Measurements from ENCODE around the gene PDCD4.

DNA sequence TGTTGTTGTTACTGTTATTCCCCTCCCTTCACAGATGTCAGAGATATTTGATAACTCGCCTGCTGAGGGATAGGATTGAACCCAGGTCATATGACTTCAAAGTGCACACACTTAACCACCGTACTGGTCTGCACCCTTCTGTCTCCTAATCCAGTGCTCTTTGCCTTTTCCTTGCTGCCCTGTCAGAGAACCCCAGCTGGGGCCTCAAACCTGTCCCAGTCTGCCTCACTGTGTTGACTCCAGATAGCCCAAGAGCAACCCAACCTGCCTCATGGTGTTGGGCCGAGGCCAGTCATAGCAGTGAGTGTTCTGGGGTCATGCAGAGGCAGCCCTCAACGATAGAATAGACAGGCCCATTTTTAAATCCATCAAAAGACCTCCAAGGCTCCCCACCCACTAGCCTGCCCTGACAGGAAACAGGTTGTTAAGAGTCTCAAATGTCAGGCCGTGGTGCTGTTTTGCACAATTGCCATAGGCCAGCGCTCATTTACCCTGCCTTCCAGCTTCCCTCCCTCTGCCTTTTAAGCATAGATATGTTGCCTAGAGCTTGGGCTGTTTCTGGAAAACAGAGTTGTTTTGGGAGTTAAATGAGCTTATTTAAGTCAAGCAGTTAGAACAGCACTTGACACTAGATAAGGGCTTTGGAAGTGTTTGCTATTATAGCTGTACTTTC, 37.0 kb upstream of the PDCD4 start:
- TF ChIP-seq EP300 (IDR thresholded peaks at IDR 0.05; ENCODE audit: borderline replicate concordance in 1 of 2, low read depth in 2 of 2, low read length in 2 of 2) (no peak), POLR2A (IDR thresholded peaks at IDR 0.05; ENCODE audit: control extremely low read depth in 1 of 2, low read depth in 2 of 2, low read length in 2 of 2) (no peak), POLR2AphosphoS5 (IDR thresholded peaks at IDR 0.05; ENCODE audit: low read depth, low read length) (no peak), CBX5 (IDR thresholded peaks at IDR 0.05; ENCODE audit: low read depth, low read length) (no peak), SP1 (IDR thresholded peaks at IDR 0.05; ENCODE audit: low read depth, low read length) (no peak), EZH2 (IDR thresholded peaks at IDR 0.05; ENCODE audit: low read depth, low read length, severe bottlenecking) (no peak), JUND (IDR thresholded peaks at IDR 0.05; ENCODE audit: low read length) (no peak), RNF2 (IDR thresholded peaks at IDR 0.05; ENCODE audit: borderline replicate concordance, low read depth, low read length, missing control alignments, poor library complexity, severe bottlenecking) (no peak), NRF1 (IDR thresholded peaks at IDR 0.05; ENCODE audit: low read depth, low read length) (no peak)
- TF ChIP-seq, protein P1, sequence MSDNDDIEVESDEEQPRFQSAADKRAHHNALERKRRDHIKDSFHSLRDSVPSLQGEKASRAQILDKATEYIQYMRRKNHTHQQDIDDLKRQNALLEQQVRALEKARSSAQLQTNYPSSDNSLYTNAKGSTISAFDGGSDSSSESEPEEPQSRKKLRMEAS (IDR thresholded peaks at IDR 0.05), result no peak
- TF ChIP-seq, protein P2, sequence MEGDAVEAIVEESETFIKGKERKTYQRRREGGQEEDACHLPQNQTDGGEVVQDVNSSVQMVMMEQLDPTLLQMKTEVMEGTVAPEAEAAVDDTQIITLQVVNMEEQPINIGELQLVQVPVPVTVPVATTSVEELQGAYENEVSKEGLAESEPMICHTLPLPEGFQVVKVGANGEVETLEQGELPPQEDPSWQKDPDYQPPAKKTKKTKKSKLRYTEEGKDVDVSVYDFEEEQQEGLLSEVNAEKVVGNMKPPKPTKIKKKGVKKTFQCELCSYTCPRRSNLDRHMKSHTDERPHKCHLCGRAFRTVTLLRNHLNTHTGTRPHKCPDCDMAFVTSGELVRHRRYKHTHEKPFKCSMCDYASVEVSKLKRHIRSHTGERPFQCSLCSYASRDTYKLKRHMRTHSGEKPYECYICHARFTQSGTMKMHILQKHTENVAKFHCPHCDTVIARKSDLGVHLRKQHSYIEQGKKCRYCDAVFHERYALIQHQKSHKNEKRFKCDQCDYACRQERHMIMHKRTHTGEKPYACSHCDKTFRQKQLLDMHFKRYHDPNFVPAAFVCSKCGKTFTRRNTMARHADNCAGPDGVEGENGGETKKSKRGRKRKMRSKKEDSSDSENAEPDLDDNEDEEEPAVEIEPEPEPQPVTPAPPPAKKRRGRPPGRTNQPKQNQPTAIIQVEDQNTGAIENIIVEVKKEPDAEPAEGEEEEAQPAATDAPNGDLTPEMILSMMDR (IDR thresholded peaks at IDR 0.05; ENCODE audit: control extremely low read depth in 1 of 3, insufficient read depth in 1 of 3, low read depth in 1 of 3, low read length in 3 of 3), result no peak
- TF ChIP-seq, protein P3, sequence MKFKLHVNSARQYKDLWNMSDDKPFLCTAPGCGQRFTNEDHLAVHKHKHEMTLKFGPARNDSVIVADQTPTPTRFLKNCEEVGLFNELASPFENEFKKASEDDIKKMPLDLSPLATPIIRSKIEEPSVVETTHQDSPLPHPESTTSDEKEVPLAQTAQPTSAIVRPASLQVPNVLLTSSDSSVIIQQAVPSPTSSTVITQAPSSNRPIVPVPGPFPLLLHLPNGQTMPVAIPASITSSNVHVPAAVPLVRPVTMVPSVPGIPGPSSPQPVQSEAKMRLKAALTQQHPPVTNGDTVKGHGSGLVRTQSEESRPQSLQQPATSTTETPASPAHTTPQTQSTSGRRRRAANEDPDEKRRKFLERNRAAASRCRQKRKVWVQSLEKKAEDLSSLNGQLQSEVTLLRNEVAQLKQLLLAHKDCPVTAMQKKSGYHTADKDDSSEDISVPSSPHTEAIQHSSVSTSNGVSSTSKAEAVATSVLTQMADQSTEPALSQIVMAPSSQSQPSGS (IDR thresholded peaks at IDR 0.05; ENCODE audit: low read length), result no peak
